ENCODE results near the gene ZBTB16.

Gene ZBTB16

GRCh38 chr11:114130629-114131277 lies 71.2 kb downstream of the ZBTB16 start:
- no peak for DNase-seq (ENCODE audit: low spot score)

DNA sequence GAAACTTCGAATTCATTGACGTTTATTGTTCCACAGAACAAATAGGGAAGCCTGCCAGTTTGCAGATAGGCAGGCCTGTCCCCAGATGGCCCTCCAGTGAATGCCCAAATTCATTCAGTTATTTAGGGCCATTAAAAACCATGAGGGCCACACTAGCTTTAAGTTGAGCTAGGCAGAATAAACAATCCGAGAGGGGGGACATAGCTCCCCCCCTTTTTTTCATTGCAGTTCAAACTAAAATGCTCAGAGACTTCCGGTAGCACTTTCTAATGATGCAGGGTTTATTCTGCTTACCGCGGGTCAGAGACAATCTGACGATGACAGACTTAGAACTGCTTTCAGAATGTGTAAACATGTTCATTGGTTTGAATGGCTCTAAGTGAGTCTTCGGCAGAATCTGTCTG lies 72.0 kb downstream of the ZBTB16 start:
- DNase-seq (ENCODE audit: low spot score), result no peak

- DNase-seq (ENCODE audit: low spot score), result no peak
These were observed 72.9 kb downstream of the ZBTB16 start for GRCh38 chr11:114132417-114132816.

- peak; percentile 87 for DNase-seq (ENCODE audit: low spot score)
These were observed 73.5 kb downstream of the ZBTB16 start for GRCh38 chr11:114132944-114133394.

GRCh38 chr11:114133548-114134329 lies 74.2 kb downstream of the ZBTB16 start:
- DNase-seq (ENCODE audit: low spot score), result no peak

DNA sequence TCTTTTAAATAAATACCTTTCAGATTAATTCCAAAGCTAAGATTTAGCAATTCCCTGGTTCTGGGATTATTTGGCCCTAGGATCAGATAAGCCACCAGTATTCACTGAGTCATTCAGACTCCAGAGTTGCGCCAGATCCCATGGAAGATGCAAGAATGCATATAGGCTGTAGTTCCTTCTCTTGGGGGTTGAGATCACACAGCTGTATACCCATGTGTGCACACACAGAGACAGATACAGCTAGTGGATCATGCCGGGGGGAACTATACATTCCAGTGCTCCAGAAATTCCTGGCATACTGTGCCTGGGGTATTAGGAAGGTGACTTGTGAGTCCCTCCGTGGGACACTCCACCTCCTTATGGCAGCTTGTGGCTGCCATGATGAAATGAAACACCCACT lies 75.4 kb downstream of the ZBTB16 start:
- DNase-seq (ENCODE audit: low spot score), result peak; percentile 75

- peak; percentile 47 for DNase-seq (ENCODE audit: low spot score)
These were observed 76.2 kb downstream of the ZBTB16 start for GRCh38 chr11:114135737-114136151.

DNA sequence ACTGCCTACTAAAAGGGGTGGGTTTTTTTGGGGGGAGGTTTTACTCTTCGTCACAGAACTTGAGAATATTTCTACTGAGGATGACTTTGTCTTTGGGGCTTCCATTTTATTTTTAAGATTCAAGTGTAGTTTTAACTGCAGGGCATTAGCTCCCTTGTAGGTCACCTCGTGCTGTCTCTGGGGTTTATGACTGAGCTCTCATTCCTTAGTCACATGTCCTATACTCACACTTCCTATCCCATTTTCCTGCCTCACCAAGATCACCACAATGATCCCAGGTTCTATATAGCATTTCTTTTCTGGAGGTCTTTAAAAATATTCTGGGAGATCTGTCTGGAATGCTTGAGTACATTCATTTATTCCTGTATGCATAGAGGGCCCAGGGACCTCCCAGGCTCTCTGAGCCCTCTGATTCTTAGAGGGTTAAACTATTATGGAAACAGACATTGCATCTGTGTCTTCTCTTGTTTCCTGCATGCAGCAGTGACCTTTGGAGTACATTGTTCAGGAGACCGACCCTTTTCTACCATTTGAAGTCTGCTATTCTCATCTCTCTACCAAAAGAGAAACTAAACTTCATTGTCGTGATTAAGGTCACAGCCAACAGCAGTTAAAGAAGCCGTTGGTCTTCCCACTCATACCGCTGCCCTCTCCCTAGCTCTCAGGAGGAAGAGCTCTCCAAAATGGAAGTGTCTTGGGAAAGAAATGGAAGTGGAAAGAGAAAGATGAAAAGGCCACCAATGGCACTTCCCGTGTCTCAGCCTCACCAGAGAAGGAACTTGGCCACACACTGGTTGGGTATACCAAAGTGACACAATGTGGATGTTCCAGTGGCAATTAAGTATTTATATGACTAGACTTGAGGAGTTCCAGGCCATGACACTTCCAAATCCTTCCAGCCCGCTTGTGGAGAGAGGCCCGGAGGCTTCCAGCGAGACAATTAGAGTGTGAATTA lies 77.5 kb downstream of the ZBTB16 start:
- DNase-seq (ENCODE audit: low spot score), result no peak

- no peak for DNase-seq (ENCODE audit: low spot score)
These were observed 78.3 kb downstream of the ZBTB16 start for GRCh38 chr11:114137838-114138237.

- DNase-seq (ENCODE audit: low spot score), result no peak
These were observed 78.9 kb downstream of the ZBTB16 start for GRCh38 chr11:114138411-114138810.

GRCh38 chr11:114140826-114141225 lies 81.3 kb downstream of the ZBTB16 start:
- DNase-seq (ENCODE audit: low spot score), result no peak

DNA sequence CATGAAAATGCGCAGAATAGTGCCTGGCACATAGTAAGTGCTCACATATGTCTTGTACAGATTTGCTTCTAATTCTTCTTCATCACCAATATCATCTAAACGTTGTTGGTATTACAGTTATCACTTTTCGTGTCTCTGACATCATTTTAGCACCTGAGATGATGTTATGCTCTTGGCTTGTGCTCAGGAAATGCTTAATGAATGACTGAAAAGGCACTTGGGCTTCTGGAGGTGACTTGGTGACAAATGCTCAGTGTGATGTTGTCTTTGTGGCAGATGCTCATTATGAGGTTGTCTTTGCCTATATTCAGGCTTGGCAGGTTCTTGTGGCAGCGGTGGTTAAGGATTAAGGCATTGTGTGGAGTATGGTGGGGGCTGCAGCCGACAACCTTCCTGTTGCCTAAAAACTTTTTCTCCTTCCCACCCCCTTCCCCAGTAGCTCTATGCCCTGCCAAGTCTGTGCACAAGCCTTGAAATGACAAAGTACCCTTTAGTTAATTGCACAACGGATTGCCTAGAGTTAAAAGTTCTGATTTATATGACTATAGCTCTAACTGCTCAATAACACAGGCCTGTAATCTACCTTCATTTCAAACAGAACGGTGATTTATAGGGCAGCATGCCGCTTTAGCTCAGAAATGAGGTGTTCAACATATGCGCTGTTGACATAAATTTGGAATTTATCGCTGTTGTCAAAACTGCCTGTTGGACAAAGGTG lies 82.5 kb downstream of the ZBTB16 start:
- no peak for DNase-seq (ENCODE audit: low spot score)

DNA sequence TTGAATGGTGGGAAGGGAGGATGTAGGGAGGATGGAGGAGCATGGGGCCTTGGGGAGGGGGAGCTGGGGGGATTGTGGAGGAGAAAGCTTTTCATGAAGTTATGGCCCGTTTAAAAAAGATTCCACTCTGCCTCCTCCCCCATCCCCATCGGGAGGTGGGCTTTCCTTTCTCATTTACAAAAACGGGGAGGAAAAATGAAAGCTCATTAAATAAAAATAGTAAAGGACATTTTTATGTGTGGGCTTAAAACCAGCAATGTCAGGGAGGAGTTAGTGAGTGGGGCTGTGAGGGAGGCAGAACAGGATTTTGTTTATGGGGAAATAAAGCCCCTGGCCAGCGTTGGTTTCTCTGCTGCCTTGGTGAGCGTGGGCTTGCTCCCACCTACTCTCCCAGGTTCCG lies 83.2 kb downstream of the ZBTB16 start:
- no peak for DNase-seq (ENCODE audit: low spot score)

GRCh38 chr11:114145166-114145775 lies 85.8 kb downstream of the ZBTB16 start:
- DNase-seq (ENCODE audit: low spot score), result no peak

GRCh38 chr11:114147375-114148012 lies 88.0 kb downstream of the ZBTB16 start:
- no peak for DNase-seq (ENCODE audit: low spot score)

- DNase-seq (ENCODE audit: low spot score), result no peak
These were observed 88.5 kb downstream of the ZBTB16 start for GRCh38 chr11:114148013-114148382.

GRCh38 chr11:114149689-114150407 lies 90.3 kb downstream of the ZBTB16 start:
- DNase-seq (ENCODE audit: low spot score), result no peak

GRCh38 chr11:114150671-114151070 lies 91.2 kb downstream of the ZBTB16 start:
- no peak for DNase-seq (ENCODE audit: low spot score)

- no peak for DNase-seq (ENCODE audit: low spot score)
These were observed 92.1 kb downstream of the ZBTB16 start for GRCh38 chr11:114151631-114152030.

DNA sequence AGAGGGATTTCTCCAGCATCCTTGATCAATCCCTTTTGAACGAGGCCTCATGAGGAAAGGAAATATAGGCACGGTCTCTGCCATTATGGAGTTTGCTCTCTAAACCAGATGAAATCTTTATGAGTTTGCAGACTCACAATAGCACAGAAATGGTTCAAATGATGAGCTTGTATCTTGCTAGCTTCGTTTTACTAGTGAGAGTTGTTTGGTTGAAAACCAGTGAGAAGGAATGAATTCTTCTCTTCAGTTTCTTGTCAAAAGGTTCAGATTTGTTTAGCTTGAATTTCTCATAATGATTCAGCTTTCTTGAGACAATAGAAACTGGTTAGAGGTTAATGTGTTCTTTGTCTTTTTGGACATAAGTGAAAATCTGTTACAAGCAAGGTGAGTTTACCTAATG lies 92.7 kb downstream of the ZBTB16 start:
- no peak for DNase-seq (ENCODE audit: low spot score)
